Activated CD8-positive, alpha-beta memory T cell treated with anti-CD3 and anti-CD28 coated beads for 1 hour (primary cell): Measurements from ENCODE around the gene CD163.
"Not testable (repeated sequence)": the region's sequence is repeated elsewhere in the genome, so short reads cannot be mapped to it uniquely, and the experiment has no call there.

ENCODE experiments used
- DNase-seq, 2 donors: peaks; one replicate each; pipeline ENCODE4 v3.0.0-alpha.2; 2020; ENCODE audit warnings: low read depth in 1 of 2; ENCODE audit errors: extremely low read depth in 1 of 2

The CD163 gene

DNA sequence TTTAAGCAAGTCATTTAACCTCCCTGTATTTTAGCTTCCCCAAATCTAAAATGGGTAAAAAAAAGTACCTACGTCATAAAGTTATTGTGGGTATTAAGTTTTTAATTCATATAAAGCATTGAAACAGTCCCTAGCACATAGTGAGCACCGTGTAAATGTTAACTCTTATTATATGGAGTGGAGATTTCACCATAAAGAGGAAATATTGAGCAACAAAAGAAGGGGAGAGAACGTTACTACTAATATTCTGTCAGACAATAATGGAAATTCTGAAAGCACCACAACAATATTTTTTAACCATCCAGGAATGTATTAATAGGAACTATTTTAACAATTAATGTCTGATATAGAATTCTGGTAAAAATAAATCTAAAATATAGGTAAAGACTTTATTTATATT, 51.8 kb downstream of the CD163 start:
- no peak for DNase-seq

DNA sequence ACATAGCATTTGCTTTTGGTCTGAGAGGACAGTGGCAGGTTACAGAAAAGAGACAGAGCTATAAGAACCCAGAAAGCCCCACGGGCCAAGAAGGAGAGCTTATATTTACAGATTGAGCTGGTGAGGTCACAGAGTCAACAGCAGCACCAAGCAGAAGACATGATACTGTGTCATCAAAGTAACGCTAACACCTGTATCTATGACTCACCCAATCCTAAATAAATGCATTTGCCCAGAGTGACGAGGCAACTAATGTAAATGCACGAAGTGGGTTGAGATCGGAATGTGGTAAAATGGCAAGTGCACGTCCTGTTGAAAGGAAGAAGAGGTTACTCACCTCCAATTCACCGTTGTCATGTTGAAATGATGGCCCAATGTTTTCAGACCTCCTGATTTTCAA, 52.9 kb downstream of the CD163 start:
- DNase-seq, result no peak

DNA sequence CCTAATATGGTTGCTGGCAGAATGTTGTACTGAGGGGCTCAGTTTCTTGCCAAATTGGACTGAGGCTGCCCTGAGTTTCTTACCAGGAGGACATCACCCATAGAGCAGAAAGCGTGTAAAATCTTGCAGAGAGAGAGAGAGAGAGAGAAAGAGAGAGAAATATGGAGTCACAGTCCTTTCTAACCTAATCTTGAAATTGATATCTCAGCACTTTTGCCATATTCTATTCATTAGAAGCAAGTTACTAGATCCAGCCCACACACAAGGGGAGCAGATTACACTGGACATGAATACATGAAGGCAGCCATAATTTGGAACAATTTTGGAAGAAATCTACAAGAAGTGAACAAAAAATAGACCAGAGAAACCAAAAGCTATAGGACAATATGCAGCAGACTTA, 55.5 kb downstream of the CD163 start:
- DNase-seq, result no peak

DNA sequence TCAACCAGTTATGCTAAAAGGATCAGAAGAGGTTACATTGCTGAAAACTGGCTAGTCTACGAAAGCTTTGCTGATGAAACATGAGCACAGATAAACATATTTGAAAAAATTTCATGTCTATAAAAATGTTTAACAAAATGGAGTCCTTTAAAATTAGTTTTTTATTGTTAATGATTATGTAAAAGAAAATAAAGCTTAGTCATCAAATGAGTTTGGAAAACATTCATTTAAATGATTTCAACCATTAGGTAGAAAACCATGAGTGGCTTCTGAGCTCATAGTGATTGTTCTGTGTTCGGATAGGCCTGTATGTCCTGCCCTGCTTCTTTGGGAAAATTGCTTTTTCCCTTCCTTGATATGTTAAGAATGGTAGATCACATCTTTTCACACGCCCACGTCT, 59.0 kb downstream of the CD163 start:
- no peak for DNase-seq

DNA sequence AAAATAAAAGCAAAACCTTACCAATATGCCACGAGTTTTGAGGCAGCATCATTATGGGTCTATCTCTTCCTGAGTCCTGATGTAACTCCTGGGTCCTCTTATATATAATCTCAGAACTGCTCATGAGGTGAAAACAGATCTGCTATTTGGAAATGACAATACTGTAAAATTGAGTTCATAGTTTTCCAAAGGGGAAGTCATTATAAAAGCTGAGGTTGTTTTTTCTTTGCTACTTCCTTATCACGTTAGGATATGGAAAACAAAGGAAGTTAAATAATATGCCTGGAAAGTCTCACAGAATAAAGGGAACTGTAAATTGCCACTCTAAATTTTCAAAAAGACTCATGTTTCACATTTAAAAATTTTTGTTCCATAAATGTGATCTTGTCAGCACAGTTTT, 59.5 kb downstream of the CD163 start, which contains the start of gene CD163L1:
Gene CD163L1, minus strand, starts transcription at position 78 of the 400 bp plus-strand sequence. Its CDS starts 26 bp downstream, at position 52.
- no peak for DNase-seq

DNA sequence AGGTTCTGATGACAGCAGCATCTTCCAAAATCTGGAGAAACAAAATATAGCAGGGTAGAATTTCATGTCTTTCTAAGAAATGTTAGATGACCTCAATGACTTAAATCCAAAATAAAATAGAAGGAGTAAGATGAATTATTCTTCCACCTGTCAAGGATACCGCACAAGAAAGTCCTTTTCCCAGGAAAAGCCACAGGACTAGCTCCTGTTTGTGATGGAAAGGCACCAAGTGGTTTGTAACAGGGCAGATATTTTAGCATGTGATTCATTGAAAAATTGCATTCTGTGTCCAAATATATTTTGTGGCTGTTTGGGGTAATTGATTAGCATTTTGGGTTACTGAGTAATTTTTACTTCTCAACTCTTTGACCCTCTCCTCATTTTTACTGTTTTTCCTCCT, 62.4 kb downstream of the CD163 start:
- DNase-seq, result no peak

DNA sequence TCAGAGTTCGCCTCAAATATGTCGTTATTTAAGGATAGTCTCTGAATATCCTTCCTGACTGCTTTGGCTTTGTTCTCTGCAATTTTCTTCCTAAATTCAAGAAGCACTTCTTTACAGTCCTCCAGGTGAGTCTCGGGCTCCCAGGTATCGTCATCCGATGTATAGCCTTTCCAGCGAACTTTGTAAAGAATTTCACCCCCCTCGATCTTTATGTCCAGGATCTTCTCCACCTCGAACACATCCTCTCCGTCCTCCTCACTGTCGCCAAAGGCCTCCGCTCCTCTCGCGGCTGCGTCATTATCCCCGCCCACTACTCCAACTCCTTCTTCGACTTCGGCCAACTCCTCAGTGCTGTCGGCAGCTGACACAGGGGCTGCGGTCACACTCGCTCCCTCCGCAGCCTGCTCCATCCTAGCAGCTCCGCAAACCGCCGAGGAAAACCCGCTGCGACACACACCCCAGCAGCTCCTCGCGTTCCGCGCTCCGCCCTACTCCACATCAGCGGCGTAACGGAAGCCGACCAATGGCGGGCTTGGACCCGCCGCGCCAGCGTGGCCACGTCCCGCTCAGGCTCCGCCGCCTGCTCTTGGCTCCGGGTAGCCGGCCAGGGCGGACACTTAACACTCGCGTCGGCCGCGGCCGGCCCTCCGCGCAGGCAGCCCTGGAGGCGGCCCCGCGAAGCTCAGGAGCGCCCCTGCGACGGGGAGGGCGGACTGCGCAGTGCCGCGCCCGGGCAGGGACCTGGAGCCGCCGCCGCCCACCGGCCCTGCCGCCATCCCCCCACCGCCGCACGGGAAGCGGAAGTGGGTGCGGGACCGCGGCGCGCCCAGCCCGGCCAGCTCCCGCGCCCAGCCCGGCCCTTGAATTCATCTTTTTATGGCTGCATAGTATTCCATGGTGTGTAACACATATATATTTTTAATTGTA, 63.7 kb downstream of the CD163 start:
- no peak for DNase-seq

DNA sequence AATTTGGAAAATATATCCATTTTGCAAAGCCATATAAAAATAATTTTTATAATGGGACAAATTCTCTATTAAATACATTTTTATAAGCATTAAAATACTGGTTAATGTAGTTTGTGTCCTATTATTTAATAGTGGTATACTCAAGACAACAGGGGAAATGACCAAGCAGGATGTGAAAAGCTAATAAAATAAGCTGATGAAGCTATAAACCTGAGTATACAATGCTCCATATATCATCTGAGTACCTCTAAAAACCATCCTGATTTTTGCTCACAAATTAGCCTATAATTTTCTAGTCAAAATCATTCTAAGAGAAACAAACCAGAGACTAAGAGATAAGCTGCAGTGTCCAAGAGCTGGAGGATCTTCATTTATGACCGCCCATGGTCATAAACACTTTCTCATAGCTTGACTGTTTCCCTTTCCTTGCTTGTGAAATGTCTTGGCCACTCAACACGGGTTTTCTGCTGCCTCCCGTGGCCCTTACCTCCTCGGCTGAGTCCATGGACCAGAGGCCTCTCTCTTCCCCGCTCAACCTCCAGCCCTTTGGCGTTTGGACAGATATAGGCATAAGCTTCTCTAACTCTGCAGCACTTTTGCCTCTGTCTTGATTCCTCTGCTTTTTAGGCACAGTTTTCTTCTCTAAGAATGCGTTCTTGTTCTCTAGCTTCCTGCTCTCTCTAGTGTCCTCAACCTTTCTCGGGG, 65.1 kb downstream of the CD163 start:
- DNase-seq, result not testable (repeated sequence)

DNA sequence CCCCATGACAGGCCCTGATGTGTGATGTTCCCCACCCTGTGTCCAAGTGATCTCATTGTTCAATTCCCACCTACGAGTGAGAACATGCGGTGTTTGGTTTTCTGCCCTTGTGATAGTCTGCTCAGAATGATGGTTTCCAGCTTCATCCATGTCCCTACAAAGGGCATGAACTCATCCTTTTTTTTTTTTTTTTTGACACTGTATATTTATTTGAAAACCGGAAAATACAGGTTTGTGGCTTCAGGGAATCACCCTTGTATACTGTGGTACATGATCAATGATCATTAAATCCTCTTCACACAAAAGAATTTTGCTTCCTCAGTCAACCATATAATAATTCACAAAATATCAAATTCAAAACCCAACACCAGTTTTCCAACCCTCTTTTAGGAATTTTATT, 66.1 kb downstream of the CD163 start:
- DNase-seq, result not testable (repeated sequence)

DNA sequence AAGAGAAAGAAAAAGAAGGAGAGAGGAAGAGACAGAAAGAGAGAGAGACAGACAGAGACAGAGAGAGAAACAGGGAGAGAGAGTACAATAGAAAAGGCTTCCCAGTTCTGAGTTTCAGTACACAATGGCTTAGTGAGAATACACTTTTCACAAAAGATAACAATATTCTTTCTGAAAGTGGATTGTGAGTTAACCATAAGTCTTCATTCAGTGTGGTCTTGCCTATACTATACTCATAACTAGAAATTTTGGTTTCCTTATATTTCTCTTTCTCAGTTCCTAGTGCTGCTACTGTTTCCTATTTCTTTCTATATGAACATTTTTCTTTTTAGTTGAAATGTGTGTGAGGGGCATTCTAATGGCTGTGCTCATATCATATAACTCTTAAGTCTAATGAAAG, 68.9 kb downstream of the CD163 start:
- DNase-seq, result no peak

DNA sequence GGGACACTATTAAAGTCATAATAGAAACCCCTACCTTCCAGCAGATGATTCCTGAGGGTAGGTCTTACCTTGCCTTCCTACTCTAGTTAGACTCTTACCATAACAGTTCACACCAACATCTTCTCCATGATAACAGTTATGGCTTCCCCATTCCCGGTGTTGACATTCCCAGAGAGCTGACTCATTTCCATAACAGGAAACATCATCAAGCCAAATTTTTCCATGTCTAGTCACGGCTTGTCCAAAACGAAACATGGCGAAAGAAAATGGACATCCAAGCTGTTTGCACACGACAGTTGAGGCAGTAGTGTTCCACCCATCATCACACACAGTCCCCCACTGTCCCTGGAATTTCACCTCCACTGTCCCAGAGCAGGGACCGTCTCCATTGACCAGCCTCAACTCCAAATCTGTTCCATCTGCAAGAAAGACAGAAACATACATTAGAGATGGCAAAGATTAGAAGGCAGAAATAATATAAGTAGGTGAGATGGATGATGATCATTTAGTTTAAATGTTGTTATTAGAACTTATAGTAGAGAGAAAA, 70.2 kb downstream of the CD163 start:
- no peak for DNase-seq

DNA sequence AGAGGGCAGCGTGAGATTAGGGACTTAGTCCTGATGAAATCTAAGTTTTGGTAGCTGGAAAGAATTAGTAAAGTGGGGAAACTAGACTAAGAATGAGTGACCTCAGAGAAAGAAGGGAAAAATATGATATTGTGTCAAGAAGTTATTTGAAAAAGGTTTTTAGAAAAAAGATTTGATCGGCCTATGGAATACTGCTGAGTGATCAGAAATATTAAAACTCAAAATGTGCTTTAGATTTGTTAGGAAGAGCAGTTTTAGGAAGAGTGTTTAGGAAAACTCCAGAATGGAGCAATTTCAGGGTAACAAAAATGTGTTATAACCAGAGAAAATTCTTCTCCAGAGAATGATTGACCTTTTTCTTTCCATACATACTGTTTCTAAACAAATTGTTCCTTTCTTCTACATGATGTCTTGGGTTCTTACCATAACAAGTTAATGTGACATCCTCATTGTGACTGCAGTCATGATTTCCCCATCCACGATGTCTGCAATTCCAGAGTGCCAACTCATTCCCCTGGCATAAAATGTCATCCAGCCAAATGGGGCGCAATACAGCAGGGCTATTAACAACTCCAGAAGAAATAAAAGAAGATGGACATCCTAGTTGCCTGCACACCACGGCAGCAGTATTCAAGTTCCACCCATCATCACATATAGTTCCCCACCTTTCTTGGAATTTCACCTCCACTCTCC, 71.4 kb downstream of the CD163 start:
- DNase-seq, result no peak
